ENCODE results near the gene DSCAM. TPM values are rescaled to one million over a fixed set of nuclear protein-coding genes. Genes with fewer than 3 reads are reported as not detected.
A peak's percentile ranks its signal among the peaks of the same experiment; 100 is the strongest.

The DSCAM gene
- total RNA-seq, 2 experiments from 2014 or later: not detected

GRCh38 chr21:40472013-40472412, 374.9 kb downstream of the DSCAM start:
- Histone ChIP-seq H3K27ac (ENCODE audit: low read depth in 1 of 2, low read length in 2 of 2) (no peak overlapping the region), H3K9me3 (ENCODE audit: control insufficient read depth in 1 of 2, insufficient read depth in 1 of 2, low read length in 2 of 2) (peaks cover 0 to 16% of the 10 kb centered on the region in 2 experiments), H3K36me3 (ENCODE audit: insufficient read depth, low read length) (no peaks in the 10 kb centered on the region), H3K4me1 (ENCODE audit: insufficient read depth, low read length) (no peaks in the 10 kb centered on the region), H3K4me3 (ENCODE audit: low read length) (no peak overlapping the region), H3K27me3 (ENCODE audit: control insufficient read depth in 1 of 2, insufficient read depth in 2 of 2, low read length in 2 of 2) (no peaks in the 10 kb centered on the region)
- no peak overlapping the region for H3K27ac Mint-ChIP-seq
- H3K4me3 Mint-ChIP-seq: no peak overlapping the region
- ATAC-seq (ENCODE audit: poor library complexity) (no peak), DNase-seq (no peak)
- intact Hi-C loops (cut with DNase I, micrococcal nuclease): no loop called here
- H3K27me3 Mint-ChIP-seq: peaks cover 4% of the 10 kb centered on the region
- no peaks in the 10 kb centered on the region for H3K9me3 Mint-ChIP-seq
- ChIA-PET CTCF (no interaction called here), POLR2A (no interaction called here)
- no peak for TF ChIP-seq CTCF (IDR thresholded peaks at IDR 0.05)
- H3K36me3 Mint-ChIP-seq (ENCODE audit: low read depth): no peaks in the 10 kb centered on the region
- no peaks in the 10 kb centered on the region for H3K4me1 Mint-ChIP-seq (ENCODE audit: low read depth)

- Histone ChIP-seq H3K36me3 (ENCODE audit: insufficient read depth, low read length) (no peaks in the 10 kb centered on the region), H3K27me3 (ENCODE audit: control insufficient read depth in 1 of 2, insufficient read depth in 2 of 2, low read length in 2 of 2) (no peaks in the 10 kb centered on the region), H3K4me1 (ENCODE audit: insufficient read depth, low read length) (no peaks in the 10 kb centered on the region), H3K27ac (ENCODE audit: low read depth in 1 of 2, low read length in 2 of 2) (no peak overlapping the region), H3K9me3 (ENCODE audit: control insufficient read depth in 1 of 2, insufficient read depth in 1 of 2, low read length in 2 of 2) (peaks cover 0 to 16% of the 10 kb centered on the region in 2 experiments), H3K4me3 (ENCODE audit: low read length) (no peak overlapping the region)
- no peaks in the 10 kb centered on the region for H3K4me1 Mint-ChIP-seq (ENCODE audit: low read depth)
- CTCF ChIA-PET: no interaction called here
- no peaks in the 10 kb centered on the region for H3K36me3 Mint-ChIP-seq (ENCODE audit: low read depth)
- no peak for TF ChIP-seq CTCF (IDR thresholded peaks at IDR 0.05)
- DNase-seq: peak in 1 of 14 experiments; percentile 1
- H3K9me3 Mint-ChIP-seq: peaks cover 2% of the 10 kb centered on the region
- no peak for ATAC-seq (ENCODE audit: poor library complexity)
- no peak overlapping the region for H3K4me3 Mint-ChIP-seq
- no peak overlapping the region for H3K27ac Mint-ChIP-seq
- POLR2A ChIA-PET: no interaction called here
- H3K27me3 Mint-ChIP-seq: peaks cover 8% of the 10 kb centered on the region
- intact Hi-C loops (cut with DNase I, micrococcal nuclease): no loop called here
Measured at GRCh38 chr21:40471103-40471502, 375.9 kb downstream of the DSCAM start.

GRCh38 chr21:40466893-40467483, 380.0 kb downstream of the DSCAM start:
- H3K9me3 Mint-ChIP-seq: peaks cover 2% of the 10 kb centered on the region
- H3K4me1 Mint-ChIP-seq (ENCODE audit: low read depth): no peaks in the 10 kb centered on the region
- H3K36me3 ChIP-seq (ENCODE audit: insufficient read depth, low read length): no peaks in the 10 kb centered on the region
- H3K4me3 ChIP-seq (ENCODE audit: low read length): no peak overlapping the region
- DNase-seq (no peak), ATAC-seq (ENCODE audit: poor library complexity) (no peak)
- intact Hi-C loops (cut with DNase I, micrococcal nuclease): no loop called here
- H3K4me1 ChIP-seq (ENCODE audit: insufficient read depth, low read length): no peaks in the 10 kb centered on the region
- no peak for TF ChIP-seq CTCF (IDR thresholded peaks at IDR 0.05)
- H3K27me3 Mint-ChIP-seq: peaks cover 9% of the 10 kb centered on the region
- H3K27ac Mint-ChIP-seq: no peak overlapping the region
- peaks cover 0 to 12% of the 10 kb centered on the region in 2 experiments for H3K9me3 ChIP-seq (ENCODE audit: control insufficient read depth in 1 of 2, insufficient read depth in 1 of 2, low read length in 2 of 2)
- ChIA-PET POLR2A (no interaction called here), CTCF (interaction anchor here (1.0 kb wide), 1 partner anchor 11 kb away, joined by 3 read pairs; no protein-coding TSS in a partner anchor)
- H3K4me3 Mint-ChIP-seq: no peak overlapping the region
- no peaks in the 10 kb centered on the region for H3K27me3 ChIP-seq (ENCODE audit: control insufficient read depth in 1 of 2, insufficient read depth in 2 of 2, low read length in 2 of 2)
- H3K27ac ChIP-seq (ENCODE audit: low read depth in 1 of 2, low read length in 2 of 2): no peak overlapping the region
- H3K36me3 Mint-ChIP-seq (ENCODE audit: low read depth): no peaks in the 10 kb centered on the region
